Choroid plexus epithelial cell (primary cell): ENCODE data around the gene PREX1.
"Not testable (repeated sequence)": the region's sequence is repeated elsewhere in the genome, so short reads cannot be mapped to it uniquely, and the experiment has no call there.

Source experiments
- DNase-seq: peaks from one replicate; pipeline ENCODE4 v3.0.0-alpha.2; 2010; ENCODE audit warnings: low read depth
- H3K4me3 ChIP-seq: 2 replicates; pipeline ENCODE4 v1.5.1; 2011; ENCODE audit warnings: low read depth, mild to moderate bottlenecking, control low read depth, low read length, moderate library complexity
- CTCF ChIP-seq: conservative IDR thresholded peaks from 2 replicates; pipeline ENCODE4 v1.5.1; 2011; ENCODE audit warnings: low read depth, mild to moderate bottlenecking, control low read depth, inconsistent platforms, low read length, moderate library complexity

PREX1 gene

GRCh38 chr20:48761023-48761785 is 66.6 kb downstream of the PREX1 start:
- no peak overlapping the region for H3K4me3 ChIP-seq
- no peak for DNase-seq
- TF ChIP-seq CTCF = no peak

- DNase-seq = peak; percentile 48
- no peak for TF ChIP-seq CTCF
- H3K4me3 ChIP-seq = no peak overlapping the region
Observed at GRCh38 chr20:48760403-48760983, 67.3 kb downstream of the PREX1 start.

- no peak overlapping the region for H3K4me3 ChIP-seq
- no peak for TF ChIP-seq CTCF
- DNase-seq = no peak
Observed at GRCh38 chr20:48759631-48760245, 68.1 kb downstream of the PREX1 start.

- no peak for TF ChIP-seq CTCF
- DNase-seq = peak; percentile 51
- no peak overlapping the region for H3K4me3 ChIP-seq
Observed at GRCh38 chr20:48758206-48758820, 69.5 kb downstream of the PREX1 start.

- H3K4me3 ChIP-seq, DNase-seq: not testable (repeated sequence)
Observed at GRCh38 chr20:48756774-48757173, 71.0 kb downstream of the PREX1 start.

GRCh38 chr20:48754292-48754691 is 73.5 kb downstream of the PREX1 start:
- H3K4me3 ChIP-seq = no peak overlapping the region
- TF ChIP-seq CTCF = no peak
- DNase-seq = no peak

- no peak overlapping the region for H3K4me3 ChIP-seq
Observed at GRCh38 chr20:48752963-48753362, 74.8 kb downstream of the PREX1 start.

More at GRCh38 chr20:48752963-48753362, 74.8 kb downstream of the PREX1 start:
- no peak for DNase-seq
- TF ChIP-seq CTCF = no peak
